ENCODE data around the gene SEC14L3. TPM values are rescaled to one million over a fixed set of nuclear protein-coding genes. Genes with fewer than 3 reads are reported as not detected.

SEC14L3 gene
- total and polyA plus RNA-seq, 10 of the 15 experiments (the other 5 are each of a cell fraction or from before 2014, with no cell fraction given) = 0.03 TPM; not detected in 9

- Histone ChIP-seq H2AFZ (ENCODE audit: control insufficient read depth, low read depth, low read length) (no peak overlapping the region), H3K4me3 (no peak overlapping the region), H3K79me2 (ENCODE audit: control insufficient read depth, insufficient read depth, low read length) (no peaks in the 10 kb centered on the region), H3K9ac (ENCODE audit: control insufficient read depth, insufficient read depth, low read length) (no peak overlapping the region), H4K20me1 (ENCODE audit: control insufficient read depth, insufficient read depth) (no peaks in the 10 kb centered on the region), H3K36me3 (ENCODE audit: control insufficient read depth in 2 of 2, insufficient read depth in 2 of 2, low read length in 1 of 2) (peaks cover 1% of the 10 kb centered on the region in 2 experiments; a peak in 2 of 4 replicates), H3K27ac (ENCODE audit: control insufficient read depth, insufficient read depth) (no peak overlapping the region), H3K4me1 (ENCODE audit: control insufficient read depth, insufficient read depth, low read length) (peaks cover 8% of the 10 kb centered on the region), H3K27me3 (replicated peaks in 1 of 2; ENCODE audit: control insufficient read depth in 2 of 2, insufficient read depth in 2 of 2, low read length in 1 of 2) (no peaks in the 10 kb centered on the region), H3K4me2 (ENCODE audit: control insufficient read depth, insufficient read depth) (no peak overlapping the region), H3K9me3 (replicated peaks; ENCODE audit: control insufficient read depth, insufficient read depth, low read length) (peaks cover 8% of the 10 kb centered on the region; the same call in 2 of the 3 replicates)
- ChIA-PET SMC1A (ENCODE audit: uncharacterized antibody, unreplicated experiment) (interaction anchor here (1.0 to 2.2 kb wide), 4 partner anchors 9 to 42 kb away, joined by 4 to 11 read pairs (median 4); no protein-coding TSS in a partner anchor), POLR2A (interaction anchor here (1.5 kb wide), 1 partner anchor 10 kb away, joined by 8 read pairs; no protein-coding TSS in a partner anchor), CTCF (interaction anchor here (0.8 to 3.8 kb wide), 5 partner anchors 9 to 170 kb away, joined by 3 to 21 read pairs (median 4); partner anchors contain the start of gene MTFP1), RAD21 (ENCODE audit: unreplicated experiment) (interaction anchor here (0.9 to 1.4 kb wide), 2 partner anchors 41 to 145 kb away, joined by 3 read pairs; no protein-coding TSS in a partner anchor)
- BruUV-seq (replicated peaks) = no TSS peak
- no peak for FAIRE-seq
- in situ Hi-C loops (cut with MboI) (no loop called here), intact Hi-C loops (cut with micrococcal nuclease; ENCODE audit: unreplicated experiment) (no loop called here)
- 93% methylated on average over 1 of the region's 1 CpG for WGBS (ENCODE audit: insufficient coverage, insufficient replicate concordance, low lambda C conversion rate, missing lambda C conversion rate)
- ATAC-seq = no peak
- no peak for TF ChIP-seq POU2F2 (IDR thresholded peaks at IDR 0.05; ENCODE audit: borderline replicate concordance, low read depth, low read length)
- TF ChIP-seq HDGF (IDR thresholded peaks at IDR 0.05) = no peak
- TF ChIP-seq IKZF1 (conservative IDR thresholded peaks at IDR 0.05) = no peak
- no peak for TF ChIP-seq ZNF384 (IDR thresholded peaks at IDR 0.05; ENCODE audit: borderline replicate concordance, low read depth, low read length)
- TF ChIP-seq LARP7 (IDR thresholded peaks at IDR 0.05) = no peak
- no peak for TF ChIP-seq IRF3 (IDR thresholded peaks at IDR 0.05)
- TF ChIP-seq MYC (IDR thresholded peaks at IDR 0.05; ENCODE audit: insufficient read depth, insufficient read length, insufficient replicate concordance, low read length, severe bottlenecking) = no peak
- TF ChIP-seq ZNF207 (IDR thresholded peaks at IDR 0.05; ENCODE audit: borderline replicate concordance) = no peak
- no peak for TF ChIP-seq ZZZ3 (IDR thresholded peaks at IDR 0.05; ENCODE audit: control insufficient read depth, insufficient read length, low read depth)
- TF ChIP-seq MEF2A (IDR thresholded peaks at IDR 0.05; ENCODE audit: insufficient read depth, low read depth, low read length) = no peak
- no peak for TF ChIP-seq NFXL1 (IDR thresholded peaks at IDR 0.05; ENCODE audit: borderline replicate concordance)
- TF ChIP-seq IRF4 (IDR thresholded peaks at IDR 0.05; ENCODE audit: low read depth, low read length) = no peak
- no peak for TF ChIP-seq HSF1 (IDR thresholded peaks at IDR 0.05; ENCODE audit: low read depth, low read length)
- no peak for TF ChIP-seq SREBF1 (IDR thresholded peaks at IDR 0.05; ENCODE audit: low read length)
- no peak for TF ChIP-seq E2F8 (IDR thresholded peaks at IDR 0.05; ENCODE audit: low read depth, partially characterized antibody)
- no peak for TF ChIP-seq ZNF622 (IDR thresholded peaks at IDR 0.05)
- TF ChIP-seq DPF2 (IDR thresholded peaks at IDR 0.05) = no peak
- no peak for TF ChIP-seq WRNIP1 (IDR thresholded peaks at IDR 0.05; ENCODE audit: borderline replicate concordance, low read depth, low read length)
- TF ChIP-seq MLLT1 (IDR thresholded peaks at IDR 0.05) = no peak
- no peak for TF ChIP-seq SREBF2 (IDR thresholded peaks at IDR 0.05; ENCODE audit: low read length)
- no peak for DNase-seq (ENCODE audit: low read depth, low spot score)
Observed at GRCh38 chr22:30433773-30434172, 38.0 kb downstream of the SEC14L3 start.

Measured in GM12878 (cell line).